Neural cell (in vitro differentiated cells): ENCODE measurements around the gene ALDH1B1. TPM values are rescaled to one million over a fixed set of nuclear protein-coding genes. Genes with fewer than 3 reads are reported as not detected.

Source experiments
- H2AFZ ChIP-seq: fragments of 200-600, 300-800 bp; sonication (generic), shearing (Covaris generic); 2 replicates; pipeline ENCODE4 v1.6.0; 2014; ENCODE audit warnings: low read depth, mild to moderate bottlenecking, antibody characterized with exemption, low read length, moderate library complexity
- H3F3A ChIP-seq: fragments of 200-600 bp; shearing (Covaris generic); 2 replicates; pipeline ENCODE4 v1.6.1; 2016; ENCODE audit warnings: mild to moderate bottlenecking, moderate library complexity, mixed read lengths, antibody characterized with exemption, low read length; ENCODE audit not compliant: insufficient read depth, poor library complexity, severe bottlenecking
- H3K27ac ChIP-seq: fragments of 200-600, 300-800 bp; sonication (generic), shearing (Covaris generic); 2 replicates; pipeline ENCODE4 v1.5.1; 2014; ENCODE audit warnings: mild to moderate bottlenecking, low read length, moderate library complexity
- H3K27me3 ChIP-seq: fragments of 300-800, 200-600 bp; sonication (generic), shearing (Covaris generic); 2 replicates; pipeline ENCODE4 v1.6.0; 2014; ENCODE audit warnings: mild to moderate bottlenecking, low read depth, low read length, moderate library complexity; ENCODE audit not compliant: insufficient read depth
- H3K36me3 ChIP-seq: fragments of 300-800, 200-600 bp; sonication (generic), shearing (Covaris generic); 2 replicates; pipeline ENCODE4 v1.5.1; 2014; ENCODE audit warnings: mild to moderate bottlenecking, antibody characterized with exemption, low read length, moderate library complexity; ENCODE audit not compliant: insufficient read depth
- H3K4me2 ChIP-seq: fragments of 300-800, 200-600 bp; sonication (generic), shearing (Covaris generic); 2 replicates; pipeline ENCODE4 v1.6.0; 2014; ENCODE audit warnings: mild to moderate bottlenecking, low read length
- H3K4me3 ChIP-seq: fragments of 300-800, 200-600 bp; sonication (generic), shearing (Covaris generic); 2 replicates; pipeline ENCODE4 v1.5.1; 2014; ENCODE audit warnings: mild to moderate bottlenecking, low read length, moderate library complexity
- H3K79me2 ChIP-seq: fragments of 200-600 bp; shearing (Covaris generic); replicated peaks from 2 replicates; pipeline ENCODE4 v1.6.0; 2014; ENCODE audit warnings: mild to moderate bottlenecking, low read length, moderate library complexity; ENCODE audit not compliant: insufficient read depth
- H3K9ac ChIP-seq: fragments of 300-800, 200-600 bp; sonication (generic), shearing (Covaris generic); 2 replicates; pipeline ENCODE4 v1.6.1; 2016; ENCODE audit warnings: mild to moderate bottlenecking, low read length, mixed read lengths
- H3K9me2 ChIP-seq: fragments of 200-600 bp; shearing (Covaris generic); 2 replicates; pipeline ENCODE4 v1.6.1; 2016; ENCODE audit warnings: mild to moderate bottlenecking, low read length, mixed read lengths; ENCODE audit not compliant: insufficient read depth
- H3K9me3 ChIP-seq: fragments of 200-600, 300-800 bp; sonication (generic), shearing (Covaris generic); 2 replicates; pipeline ENCODE4 v1.6.1; 2016; ENCODE audit warnings: mild to moderate bottlenecking, mixed run types, low read length, moderate library complexity, mixed read lengths
- H4K20me1 ChIP-seq: fragments of 200-600 bp; shearing (Covaris generic); 2 replicates; pipeline ENCODE4 v1.6.1; 2016; ENCODE audit warnings: mild to moderate bottlenecking, mixed run types; ENCODE audit not compliant: insufficient read depth
- CTCF ChIP-seq: fragments of 450-650 bp; IDR thresholded peaks from 2 replicates; pipeline ENCODE4 v1.5.1; 2014; ENCODE audit warnings: antibody characterized with exemption, mild to moderate bottlenecking, moderate library complexity; ENCODE audit not compliant: poor library complexity, severe bottlenecking
- EP300 ChIP-seq: fragments of 450-650 bp; conservative IDR thresholded peaks from 2 replicates; pipeline ENCODE4 v1.6.1; 2014; ENCODE audit warnings: antibody characterized with exemption, mild to moderate bottlenecking, moderate library complexity; ENCODE audit not compliant: poor library complexity, severe bottlenecking
- EZH2 ChIP-seq: fragments of 200-600, 300-800 bp; shearing (Covaris generic), sonication (generic); IDR thresholded peaks from 2 replicates; pipeline ENCODE4 v1.6.1; 2014; ENCODE audit warnings: antibody characterized with exemption, low read length, borderline replicate concordance, mild to moderate bottlenecking; ENCODE audit not compliant: insufficient read depth, poor library complexity, severe bottlenecking
- MXI1 ChIP-seq: fragments of 450-650 bp; conservative IDR thresholded peaks from 2 replicates; pipeline ENCODE4 v1.6.1; 2014; ENCODE audit warnings: antibody characterized with exemption, mild to moderate bottlenecking; ENCODE audit not compliant: poor library complexity, severe bottlenecking
- POLR2AphosphoS5 ChIP-seq: IDR thresholded peaks from 2 replicates; pipeline ENCODE4 v1.6.1; 2012
- RAD21 ChIP-seq: fragments of 450-650 bp; conservative IDR thresholded peaks from 2 replicates; pipeline ENCODE4 v1.6.1; 2014; ENCODE audit warnings: antibody characterized with exemption, mild to moderate bottlenecking, moderate library complexity
- REST ChIP-seq: IDR thresholded peaks from 2 replicates; pipeline ENCODE4 v1.6.1; 2012; ENCODE audit warnings: borderline replicate concordance
- SMC3 ChIP-seq: fragments of 450-650 bp; conservative IDR thresholded peaks from 2 replicates; pipeline ENCODE4 v1.6.1; 2014; ENCODE audit warnings: antibody characterized with exemption, mild to moderate bottlenecking, moderate library complexity; ENCODE audit not compliant: poor library complexity
- TAF1 ChIP-seq: IDR thresholded peaks from 2 replicates; pipeline ENCODE4 v1.6.1; 2012; ENCODE audit warnings: low read depth
- polyA plus RNA-seq: library from polyadenylated mRNA; depleted of rRNA; stranded (reverse); fragments of >200 nt; gene quantifications from 2 replicates; pipeline ENCODE4 v1.2.3, GENCODE V29; 2014

ALDH1B1 gene
- polyA plus RNA-seq, 1 donor from 2014 or later = 6.6 TPM

GRCh38 chr9:38416461-38416860 is 24.0 kb downstream of the ALDH1B1 start:
- Histone ChIP-seq H3K9me2 (no peaks in the 10 kb centered on the region), H3K9me3 (no peaks in the 10 kb centered on the region), H3K79me2 (peaks cover 55% of the 10 kb centered on the region), H3K27ac (peak overlapping the region; percentile 59), H2AFZ (no peak overlapping the region), H3F3A (peaks cover 4% of the 10 kb centered on the region), H3K4me2 (no peak overlapping the region), H3K36me3 (no peaks in the 10 kb centered on the region), H4K20me1 (no peaks in the 10 kb centered on the region), H3K4me3 (no peak overlapping the region), H3K9ac (peak overlapping the region; percentile 16), H3K27me3 (no peaks in the 10 kb centered on the region)
- TF ChIP-seq MXI1 (no peak), REST (no peak), EP300 (no peak), CTCF (no peak), RAD21 (no peak), POLR2AphosphoS5 (no peak), SMC3 (no peak), EZH2 (no peak), TAF1 (no peak)

- peak overlapping the region; percentile 98 for H3K27ac ChIP-seq
- H2AFZ ChIP-seq = no peak overlapping the region
- H3K9me3 ChIP-seq = no peaks in the 10 kb centered on the region
- H3K9me2 ChIP-seq = no peaks in the 10 kb centered on the region
- H3K79me2 ChIP-seq = peaks cover 55% of the 10 kb centered on the region
- TF ChIP-seq CTCF (peak; percentile 65), EZH2 (no peak), EP300 (no peak), POLR2AphosphoS5 (no peak), SMC3 (peak; percentile 43)
- no peak overlapping the region for H3K4me2 ChIP-seq
- H3K27me3 ChIP-seq = no peaks in the 10 kb centered on the region
- no peaks in the 10 kb centered on the region for H3K36me3 ChIP-seq
- H3F3A ChIP-seq = peaks cover 4% of the 10 kb centered on the region
- H3K4me3 ChIP-seq = peak overlapping the region; percentile 79
- H3K9ac ChIP-seq = peak overlapping the region; percentile 82
- no peaks in the 10 kb centered on the region for H4K20me1 ChIP-seq
These were observed 24.8 kb downstream of the ALDH1B1 start for GRCh38 chr9:38417003-38417945.
